H1 (cell line): ENCODE data around the gene RNF214. TPM values are rescaled to one million over a fixed set of nuclear protein-coding genes. Genes with fewer than 3 reads are reported as not detected.

ENCODE experiments used
- CTCF ChIA-PET: fragments of 300-600 bp; sonication (Branson Sonifier 250); formaldehyde crosslinking; loops from one replicate; lab custom pipeline; 2021; ENCODE audit not compliant: partially characterized antibody; lab: Charles Lee
- POLR2A ChIA-PET: fragments of 300-600 bp; sonication (Branson Sonifier 250); formaldehyde crosslinking; loops from one replicate; lab custom pipeline; 2021; ENCODE audit warnings: inconsistent platforms; ENCODE audit not compliant: partially characterized antibody; lab: Charles Lee
- DNase-seq, 2 experiments: peaks; one replicate each; pipeline versions ENCODE4 v3.0.0 to v3.0.0-alpha.2; 2010 to 2022; ENCODE audit warnings: low spot score in 2 of 2, low read depth in 1 of 2, mixed read lengths in 1 of 2
- FAIRE-seq: peaks from 2 replicates; lab custom pipeline; 2011; peaks lifted over from hg19 to GRCh38; lab: Jason Lieb, UNC
- H2AFZ ChIP-seq: 2 replicates; pipeline ENCODE4 v1.8.1; 2012; ENCODE audit warnings: low read length, inconsistent platforms
- H2AK5ac ChIP-seq: 2 replicates; pipeline ENCODE4 v1.6.1; 2013; ENCODE audit warnings: low read depth, low read length
- H2BK120ac ChIP-seq: replicated peaks from 2 replicates; pipeline ENCODE3; 2013; ENCODE audit warnings: low read depth, low read length, inconsistent platforms
- H2BK12ac ChIP-seq: 2 replicates; pipeline ENCODE4 v1.6.1; 2013; ENCODE audit warnings: low read depth, low read length
- H2BK15ac ChIP-seq: 2 replicates; pipeline ENCODE4 v1.6.1; 2013; ENCODE audit warnings: low read length
- H2BK20ac ChIP-seq: 2 replicates; pipeline ENCODE4 v1.6.1; 2013; ENCODE audit warnings: low read length
- H2BK5ac ChIP-seq: 2 replicates; pipeline ENCODE4 v1.6.1; 2013; ENCODE audit warnings: low read depth, low read length
- H3K14ac ChIP-seq: 2 replicates; pipeline ENCODE4 v1.6.1; 2013; ENCODE audit warnings: inconsistent platforms; ENCODE audit not compliant: insufficient read length
- H3K18ac ChIP-seq: 2 replicates; pipeline ENCODE4 v1.6.1; 2013; ENCODE audit warnings: low read length; ENCODE audit errors: extremely low read depth
- H3K23ac ChIP-seq: 2 replicates; pipeline ENCODE4 v1.6.1; 2013; ENCODE audit warnings: inconsistent platforms; ENCODE audit not compliant: insufficient read length
- H3K23me2 ChIP-seq: 2 replicates; pipeline ENCODE4 v1.6.1; 2013; ENCODE audit warnings: low read depth, low read length
- H3K27ac ChIP-seq: 2 replicates; pipeline ENCODE4 v1.6.1; 2011; ENCODE audit warnings: low read depth, low read length, inconsistent platforms
- H3K27me3 ChIP-seq, 4 experiments: replicated peaks in 1 of 4; 1 replicate in 1 of 4; 2 replicates in 3 of 4; pipeline versions ENCODE4 v1.6.1 to v1.8.1; 2011 to 2013; ENCODE audit warnings: low read length in 3 of 4, mild to moderate bottlenecking in 3 of 4, inconsistent platforms in 2 of 4, mixed read lengths in 2 of 4, moderate library complexity in 1 of 4; ENCODE audit not compliant: control insufficient read depth in 3 of 4, insufficient read depth in 3 of 4; ENCODE audit errors: extremely low read depth in 1 of 4
- H3K36me3 ChIP-seq, 4 experiments: 2 replicates each; pipeline versions ENCODE4 v1.6.1 to v1.8.1; 2011 to 2013; ENCODE audit warnings: mild to moderate bottlenecking in 4 of 4, low read length in 3 of 4, moderate library complexity in 2 of 4, control low read depth in 1 of 4, inconsistent platforms in 1 of 4; ENCODE audit not compliant: insufficient read depth in 4 of 4, control insufficient read depth in 2 of 4
- H3K4ac ChIP-seq: replicated peaks from 2 replicates; pipeline ENCODE3; 2013; ENCODE audit warnings: low read length, low read depth, mixed read lengths, inconsistent platforms; ENCODE audit not compliant: insufficient read length
- H3K4me1 ChIP-seq, 4 experiments: replicated peaks in 1 of 4; 1 replicate in 1 of 4; 2 replicates in 3 of 4; pipeline versions ENCODE4 v1.6.1 to v1.8.1; 2011 to 2013; ENCODE audit warnings: low read length in 3 of 4, inconsistent platforms in 2 of 4, mixed read lengths in 1 of 4; ENCODE audit not compliant: insufficient read depth in 4 of 4, control insufficient read depth in 3 of 4
- H3K4me2 ChIP-seq, 2 experiments: 2 replicates each; pipeline versions ENCODE4 v1.6.1 to v1.8.1; 2011 to 2013; ENCODE audit warnings: low read depth in 2 of 2, low read length in 2 of 2, control low read depth in 1 of 2, inconsistent platforms in 1 of 2, mild to moderate bottlenecking in 1 of 2; ENCODE audit not compliant: insufficient read depth in 1 of 2
- H3K4me3 ChIP-seq, 4 experiments: fragments of 200-600, 300-600 bp in 1 of 4; sonication (generic), shearing (Covaris generic), sonication (Bioruptor Twin) in 1 of 4; 2 replicates each; pipeline versions ENCODE4 v1.5.1 to v1.8.1; 2011 to 2016; ENCODE audit warnings: low read length in 4 of 4, low read depth in 3 of 4, control low read depth in 2 of 4, inconsistent platforms in 2 of 4, mild to moderate bottlenecking in 2 of 4, mixed read lengths in 1 of 4, moderate library complexity in 1 of 4; ENCODE audit not compliant: insufficient read depth in 2 of 4; ENCODE audit errors: extremely low read depth in 1 of 4
- H3K56ac ChIP-seq: replicated peaks from 2 replicates; pipeline ENCODE3; 2013; ENCODE audit warnings: low read depth, mild to moderate bottlenecking, mixed read lengths, low read length, inconsistent platforms; ENCODE audit not compliant: insufficient read length
- H3K79me1 ChIP-seq: 2 replicates; pipeline ENCODE4 v1.6.1; 2013; ENCODE audit warnings: low read depth, low read length, control low read depth
- H3K79me2 ChIP-seq, 2 experiments: 2 replicates each; pipeline versions ENCODE4 v1.6.1 to v1.8.1; 2012 to 2013; ENCODE audit warnings: low read length in 2 of 2, mild to moderate bottlenecking in 2 of 2, inconsistent platforms in 1 of 2; ENCODE audit not compliant: insufficient read depth in 2 of 2, control insufficient read depth in 1 of 2
- H3K9ac ChIP-seq, 4 experiments: replicated peaks in 1 of 4; 1 replicate in 1 of 4; 2 replicates in 3 of 4; pipeline versions ENCODE4 v1.6.1 to v1.8.1; 2011 to 2013; ENCODE audit warnings: low read depth in 3 of 4, low read length in 3 of 4, control low read depth in 2 of 4, mild to moderate bottlenecking in 2 of 4, moderate library complexity in 2 of 4, inconsistent platforms in 1 of 4; ENCODE audit errors: extremely low read depth in 1 of 4
- H3K9me3 ChIP-seq, 2 experiments: 2 replicates each; pipeline versions ENCODE4 v1.6.1 to v1.8.1; 2012 to 2013; ENCODE audit warnings: mild to moderate bottlenecking in 2 of 2, moderate library complexity in 2 of 2, control low read depth in 1 of 2, inconsistent platforms in 1 of 2, low read depth in 1 of 2, low read length in 1 of 2, mixed read lengths in 1 of 2; ENCODE audit not compliant: insufficient read depth in 2 of 2
- H4K20me1 ChIP-seq, 2 experiments: replicated peaks in 1 of 2; 2 replicates each; pipeline versions ENCODE3 to v1.8.1; 2011 to 2013; ENCODE audit warnings: inconsistent platforms in 2 of 2, low read length in 2 of 2, mild to moderate bottlenecking in 1 of 2; ENCODE audit not compliant: insufficient read depth in 2 of 2, control insufficient read depth in 1 of 2
- H4K5ac ChIP-seq: 2 replicates; pipeline ENCODE4 v1.6.1; 2013; ENCODE audit warnings: low read length, low read depth, mixed read lengths, inconsistent platforms; ENCODE audit not compliant: insufficient read length
- H4K8ac ChIP-seq: 2 replicates; pipeline ENCODE4 v1.8.0; 2013; ENCODE audit warnings: mild to moderate bottlenecking, moderate library complexity, low read length, inconsistent platforms; ENCODE audit not compliant: insufficient read depth; ENCODE audit errors: extremely low read depth
- H4K91ac ChIP-seq: replicated peaks from 2 replicates; pipeline ENCODE3; 2013; ENCODE audit warnings: low read length, mixed read lengths, inconsistent platforms; ENCODE audit not compliant: insufficient read length
- ATF3 ChIP-seq: IDR thresholded peaks from 2 replicates; pipeline ENCODE4 v1.6.1; 2011; ENCODE audit warnings: low read depth, mild to moderate bottlenecking, low read length; ENCODE audit not compliant: insufficient read depth
- NANOG ChIP-seq: IDR thresholded peaks from 2 replicates; pipeline ENCODE4 v1.6.1; 2011; ENCODE audit warnings: low read length, low read depth, mild to moderate bottlenecking, inconsistent platforms; ENCODE audit not compliant: insufficient read depth, poor library complexity, severe bottlenecking
- POLR2A ChIP-seq, 2 experiments: IDR thresholded peaks; 1 replicate in 1 of 2; 2 replicates in 1 of 2; pipeline ENCODE4 v1.6.1; 2011; ENCODE audit warnings: low read depth in 2 of 2, low read length in 2 of 2, mild to moderate bottlenecking in 2 of 2; ENCODE audit errors: control extremely low read depth in 1 of 2
- RNF2 ChIP-seq: fragments of 200-900, 300-1000 bp; sonication (generic); IDR thresholded peaks from 2 replicates; pipeline ENCODE4 v1.7.1; 2016; ENCODE audit warnings: borderline replicate concordance, low read depth, mild to moderate bottlenecking, antibody characterized with exemption, low read length; ENCODE audit not compliant: poor library complexity, severe bottlenecking; ENCODE audit errors: missing control alignments
- TBP ChIP-seq: IDR thresholded peaks from 2 replicates; pipeline ENCODE4 v1.6.1; 2011; ENCODE audit warnings: low read depth, low read length, improper control_type of control experiment
- WGBS, 2 experiments: shearing (Covaris generic) in 1 of 2; methylation state at CpG; one replicate each; pipeline versions ENCODE4 v1.1.6 to v1.1.7; 2013 to 2015; ENCODE audit warnings: low lambda C conversion rate in 2 of 2, mixed read lengths in 2 of 2, inconsistent platforms in 1 of 2, low coverage in 1 of 2, missing lambda C conversion rate in 1 of 2; ENCODE audit not compliant: insufficient replicate concordance in 2 of 2, insufficient coverage in 1 of 2, insufficient read length in 1 of 2; ENCODE audit errors: extremely low coverage in 1 of 2, missing lambda C conversion rate in 1 of 2; 5-methylcytosine and 5-hydroxymethylcytosine counted together
- polyA plus RNA-seq, 7 experiments: library from polyadenylated mRNA; depleted of rRNA in 3 of 7; stranded (reverse) in 5 of 7; unstranded in 2 of 7; fragments of >200 nt in 5 of 7; fragments of 200-250 nt in 2 of 7; gene quantifications; 1 replicate in 5 of 7; 2 replicates in 1 of 7; 4 replicates in 1 of 7; pipeline versions ENCODE4 v1.2.1 to v1.2.3, GENCODE V29; 2011 to 2013; ENCODE audit warnings: missing spikeins in 2 of 7, mixed read lengths in 2 of 7
- total RNA-seq: library from RNA; stranded (reverse); fragmentation: NEBNext Ultra II Directional; extraction: Animal tissue kit (Norgen Biotek cat#: 25700); gene quantifications from 2 replicates; pipeline ENCODE4 v1.2.1, GENCODE V29; 2021

Gene RNF214
- total and polyA plus RNA-seq, 2 of the 8 experiments (the other 6 are each of a cell fraction or from before 2014, with no cell fraction given): 34.9 to 35.6 TPM

- no peak overlapping the region for H3K27ac ChIP-seq
- no peak overlapping the region for H2AFZ ChIP-seq
- no peak overlapping the region for H3K18ac ChIP-seq
- no peak overlapping the region for H2BK120ac ChIP-seq
- no peak overlapping the region for H3K56ac ChIP-seq
- H3K9me3 ChIP-seq: no peaks in the 10 kb centered on the region
- no peak overlapping the region for H4K91ac ChIP-seq
- H2BK12ac ChIP-seq: no peak overlapping the region
- no peak overlapping the region for H4K8ac ChIP-seq
- CTCF ChIA-PET: interaction anchor here (0.8 kb wide), 1 partner anchor 612 kb away, joined by 4 read pairs; no protein-coding TSS in a partner anchor
- no peaks in the 10 kb centered on the region for H3K27me3 ChIP-seq
- H3K79me1 ChIP-seq: no peaks in the 10 kb centered on the region
- H3K4me1 ChIP-seq: no peaks in the 10 kb centered on the region
- no peaks in the 10 kb centered on the region for H3K23me2 ChIP-seq
- H3K36me3 ChIP-seq: peaks cover 0 to 4% (median 0%) of the 10 kb centered on the region in 4 experiments; a peak in 1 of 8 replicates
- H2BK20ac ChIP-seq: no peak overlapping the region
- H4K5ac ChIP-seq: no peak overlapping the region
- no peak overlapping the region for H2BK15ac ChIP-seq
- no peak overlapping the region for H3K4ac ChIP-seq
- H2AK5ac ChIP-seq: no peak overlapping the region
- H3K23ac ChIP-seq: no peak overlapping the region
- H2BK5ac ChIP-seq: no peak overlapping the region
- POLR2A ChIA-PET: interaction anchor here (0.6 kb wide), 1 partner anchor 108 kb away, joined by 4 read pairs; no protein-coding TSS in a partner anchor
- no peaks in the 10 kb centered on the region for H4K20me1 ChIP-seq
- TF ChIP-seq RNF2: no peak
- no peak for TF ChIP-seq NANOG
- no peak for TF ChIP-seq TBP
- no peak for TF ChIP-seq POLR2A (IDR thresholded peaks at IDR 0.05; ENCODE audit: control extremely low read depth in 1 of 2, low read depth in 2 of 2, low read length in 2 of 2)
- TF ChIP-seq ATF3: no peak
- H3K9ac ChIP-seq: no peak overlapping the region
- no peak for DNase-seq
- H3K14ac ChIP-seq: no peak overlapping the region
- no peaks in the 10 kb centered on the region for H3K79me2 ChIP-seq
- H3K4me2 ChIP-seq: no peak overlapping the region
- 91% methylated on average over 6 of the region's 6 CpGs; no CpG with 5 or more reads in 1 of the 2 experiments for WGBS, 2 experiments
- no peak overlapping the region for H3K4me3 ChIP-seq
- no peak for FAIRE-seq
Observed at GRCh38 chr11:117334896-117335295, 102.4 kb downstream of the RNF214 start.
